Activated T-cell treated with anti-CD3 and anti-CD28 coated beads, Interleukin-2, amount 50 U/mL, for 24 hours (primary cell): ENCODE results near the gene B3GNT9.

Experiments used
- DNase-seq: peaks from one replicate; pipeline ENCODE4 v3.0.0-alpha.2; 2020
- H3K27ac Mint-ChIP-seq: 2 replicates; pipeline ENCODE4 v1.8.0; 2020; ENCODE audit warnings: mild to moderate bottlenecking, mixed read lengths
- H3K27me3 Mint-ChIP-seq: 2 replicates; pipeline ENCODE4 v1.8.0; 2020; ENCODE audit warnings: mixed read lengths
- H3K36me3 Mint-ChIP-seq: 2 replicates; pipeline ENCODE4 v1.8.0; 2020; ENCODE audit warnings: low read depth, mixed read lengths
- H3K4me1 Mint-ChIP-seq: 2 replicates; pipeline ENCODE4 v1.8.0; 2020; ENCODE audit warnings: low read depth, mixed read lengths
- H3K4me3 Mint-ChIP-seq: 2 replicates; pipeline ENCODE4 v1.8.0; 2020; ENCODE audit warnings: mild to moderate bottlenecking, moderate library complexity, mixed read lengths
- H3K9me3 Mint-ChIP-seq: 2 replicates; pipeline ENCODE4 v1.8.0; 2020; ENCODE audit warnings: mixed read lengths

B3GNT9 gene

GRCh38 chr16:67150833-67151396 is at the start of gene B3GNT9:
Gene B3GNT9 (minus strand): TSS chr16:67150998. CDS start chr16:67150485, 513 bp downstream.
- peak; percentile 69 for DNase-seq
- Mint-ChIP-seq H3K27me3 (peaks cover 20% of the 10 kb centered on the region), H3K4me3 (peak within 1 kb of the TSS; percentile 67), H3K9me3 (no peaks in the 10 kb centered on the region), H3K27ac (peak within 1 kb of the TSS; percentile 33), H3K36me3 (peaks cover 37% of the 10 kb centered on the region), H3K4me1 (peaks cover 19% of the 10 kb centered on the region)

- H3K4me1 Mint-ChIP-seq, result peaks cover 15% of the 10 kb centered on the region
- H3K9me3 Mint-ChIP-seq, result no peaks in the 10 kb centered on the region
Measured at GRCh38 chr16:67200491-67200890, 49.7 kb upstream of the B3GNT9 start.

GRCh38 chr16:67199808-67200198 is 49.0 kb upstream of the B3GNT9 start:
- Mint-ChIP-seq H3K27me3 (no peaks in the 10 kb centered on the region), H3K9me3 (no peaks in the 10 kb centered on the region), H3K36me3 (peaks cover 87% of the 10 kb centered on the region), H3K27ac (no peak overlapping the region), H3K4me3 (no peak overlapping the region), H3K4me1 (peaks cover 20% of the 10 kb centered on the region)
- no peak for DNase-seq

More at GRCh38 chr16:67200491-67200890, 49.7 kb upstream of the B3GNT9 start:
- H3K4me3 Mint-ChIP-seq, result no peak overlapping the region
- H3K36me3 Mint-ChIP-seq, result peaks cover 80% of the 10 kb centered on the region
- DNase-seq, result no peak
- no peaks in the 10 kb centered on the region for H3K27me3 Mint-ChIP-seq
- no peak overlapping the region for H3K27ac Mint-ChIP-seq

- Mint-ChIP-seq H3K27ac (peak within 1 kb of the TSS; percentile 55), H3K36me3 (peaks cover 87% of the 10 kb centered on the region), H3K9me3 (no peaks in the 10 kb centered on the region), H3K27me3 (no peaks in the 10 kb centered on the region), H3K4me1 (peaks cover 26% of the 10 kb centered on the region), H3K4me3 (no peak within 1 kb of the TSS)
- no peak for DNase-seq
Measured at GRCh38 chr16:67199011-67199807, 48.4 kb upstream of the B3GNT9 start, which contains the start of gene ELMO3. Gene ELMO3 (plus strand): TSS chr16:67199131. CDS start chr16:67199327, 196 bp downstream.

GRCh38 chr16:67198238-67198734 is 47.5 kb upstream of the B3GNT9 start:
- H3K27me3 Mint-ChIP-seq, result no peaks in the 10 kb centered on the region
- H3K4me1 Mint-ChIP-seq, result peaks cover 35% of the 10 kb centered on the region
- no peaks in the 10 kb centered on the region for H3K9me3 Mint-ChIP-seq
- DNase-seq, result no peak
- peaks cover 87% of the 10 kb centered on the region for H3K36me3 Mint-ChIP-seq
- H3K27ac Mint-ChIP-seq, result no peak overlapping the region
- no peak overlapping the region for H3K4me3 Mint-ChIP-seq

- H3K27me3 Mint-ChIP-seq, result no peaks in the 10 kb centered on the region
- no peak for DNase-seq
- H3K4me1 Mint-ChIP-seq, result peaks cover 41% of the 10 kb centered on the region
- no peaks in the 10 kb centered on the region for H3K9me3 Mint-ChIP-seq
- H3K4me3 Mint-ChIP-seq, result no peak overlapping the region
- H3K27ac Mint-ChIP-seq, result peak overlapping the region; percentile 55
- peaks cover 91% of the 10 kb centered on the region for H3K36me3 Mint-ChIP-seq
Measured at GRCh38 chr16:67197704-67198103, 46.9 kb upstream of the B3GNT9 start.

DNA sequence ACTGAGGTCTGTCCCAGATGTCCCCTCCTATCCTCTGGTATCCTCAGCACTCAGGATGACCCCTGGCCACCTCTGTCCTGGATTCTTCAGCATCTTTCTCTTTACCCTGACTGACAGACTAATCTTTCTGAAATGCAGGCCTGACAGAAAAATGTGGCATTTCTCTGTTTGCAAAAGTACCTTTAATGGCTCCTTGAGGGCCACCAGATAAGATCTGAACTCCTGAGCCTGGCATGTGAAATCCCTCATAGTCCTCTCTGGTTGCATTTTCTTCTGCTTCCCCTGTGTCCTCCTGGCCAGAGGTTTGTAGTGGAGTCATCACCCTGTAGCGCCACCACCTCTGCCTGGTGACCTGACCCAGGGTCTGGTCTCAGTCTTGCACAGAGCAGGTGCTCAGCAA is 46.1 kb upstream of the B3GNT9 start:
- peak overlapping the region; percentile 48 for H3K27ac Mint-ChIP-seq
- no peak overlapping the region for H3K4me3 Mint-ChIP-seq
- H3K27me3 Mint-ChIP-seq, result no peaks in the 10 kb centered on the region
- no peak for DNase-seq
- peaks cover 87% of the 10 kb centered on the region for H3K36me3 Mint-ChIP-seq
- no peaks in the 10 kb centered on the region for H3K9me3 Mint-ChIP-seq
- peaks cover 44% of the 10 kb centered on the region for H3K4me1 Mint-ChIP-seq

GRCh38 chr16:67195676-67196075 is 44.9 kb upstream of the B3GNT9 start:
- H3K4me1 Mint-ChIP-seq, result peaks cover 52% of the 10 kb centered on the region
- no peaks in the 10 kb centered on the region for H3K27me3 Mint-ChIP-seq
- H3K36me3 Mint-ChIP-seq, result peaks cover 75% of the 10 kb centered on the region
- H3K9me3 Mint-ChIP-seq, result no peaks in the 10 kb centered on the region
- peak overlapping the region; percentile 94 for H3K27ac Mint-ChIP-seq
- DNase-seq, result no peak
- no peak overlapping the region for H3K4me3 Mint-ChIP-seq

GRCh38 chr16:67194260-67194659 is 43.5 kb upstream of the B3GNT9 start:
- DNase-seq, result no peak
- peak overlapping the region; percentile 95 for H3K4me3 Mint-ChIP-seq
- H3K27me3 Mint-ChIP-seq, result no peaks in the 10 kb centered on the region
- peaks cover 52% of the 10 kb centered on the region for H3K4me1 Mint-ChIP-seq
- H3K9me3 Mint-ChIP-seq, result no peaks in the 10 kb centered on the region
- H3K36me3 Mint-ChIP-seq, result peaks cover 63% of the 10 kb centered on the region
- H3K27ac Mint-ChIP-seq, result peak overlapping the region; percentile 94

GRCh38 chr16:67193536-67193935 is 42.7 kb upstream of the B3GNT9 start:
- peaks cover 62% of the 10 kb centered on the region for H3K36me3 Mint-ChIP-seq
- H3K27me3 Mint-ChIP-seq, result no peaks in the 10 kb centered on the region
- H3K4me1 Mint-ChIP-seq, result peaks cover 52% of the 10 kb centered on the region
- H3K4me3 Mint-ChIP-seq, result peak overlapping the region; percentile 95
- peak overlapping the region; percentile 94 for H3K27ac Mint-ChIP-seq
- no peak for DNase-seq
- H3K9me3 Mint-ChIP-seq, result no peaks in the 10 kb centered on the region

GRCh38 chr16:67192781-67193361 is 42.1 kb upstream of the B3GNT9 start:
- Mint-ChIP-seq H3K9me3 (no peaks in the 10 kb centered on the region), H3K27me3 (no peaks in the 10 kb centered on the region), H3K36me3 (peaks cover 56% of the 10 kb centered on the region), H3K4me1 (peaks cover 52% of the 10 kb centered on the region), H3K27ac (peak overlapping the region; percentile 94), H3K4me3 (peak overlapping the region; percentile 95)
- DNase-seq, result no peak

- Mint-ChIP-seq H3K4me3 (peak within 1 kb of the TSS; percentile 95), H3K36me3 (peaks cover 49% of the 10 kb centered on the region), H3K9me3 (no peaks in the 10 kb centered on the region), H3K27me3 (no peaks in the 10 kb centered on the region), H3K27ac (peak within 1 kb of the TSS; percentile 94), H3K4me1 (peaks cover 52% of the 10 kb centered on the region)
- peak; percentile 92 for DNase-seq
Measured at GRCh38 chr16:67191995-67192681, 41.3 kb upstream of the B3GNT9 start, which contains the start of gene E2F4. Gene E2F4 (plus strand): TSS chr16:67192155. CDS start chr16:67192228, 73 bp downstream.

- H3K4me1 Mint-ChIP-seq, result peaks cover 45% of the 10 kb centered on the region
- no peaks in the 10 kb centered on the region for H3K9me3 Mint-ChIP-seq
- peak overlapping the region; percentile 94 for H3K27ac Mint-ChIP-seq
- H3K27me3 Mint-ChIP-seq, result peaks cover 5% of the 10 kb centered on the region
- no peak for DNase-seq
- H3K4me3 Mint-ChIP-seq, result peak overlapping the region; percentile 95
- H3K36me3 Mint-ChIP-seq, result peaks cover 42% of the 10 kb centered on the region
Measured at GRCh38 chr16:67191411-67191994, 40.7 kb upstream of the B3GNT9 start.
